AG20443 (cell line): ENCODE results near the gene VAC14.
A peak's percentile ranks its signal among the peaks of the same experiment; 100 is the strongest.

Source experiments
- DNase-seq: peaks from one replicate; pipeline ENCODE4 v3.0.0; 2012; ENCODE audit warnings: low spot score, mixed read lengths

The VAC14 gene

GRCh38 chr16:70662991-70663523 lies 137.9 kb downstream of the VAC14 start:
- peak; percentile 11 for DNase-seq

- DNase-seq, result peak; percentile 61
Observed at GRCh38 chr16:70661918-70662641, 138.9 kb downstream of the VAC14 start.

GRCh38 chr16:70661534-70661917 lies 139.4 kb downstream of the VAC14 start:
- peak; percentile 12 for DNase-seq

- peak; percentile 49 for DNase-seq
Observed at GRCh38 chr16:70660672-70661350, 140.1 kb downstream of the VAC14 start.

- peak; percentile 14 for DNase-seq
Observed at GRCh38 chr16:70659953-70660671, 140.8 kb downstream of the VAC14 start.

- peak; percentile 14 for DNase-seq
Observed at GRCh38 chr16:70659546-70659945, 141.4 kb downstream of the VAC14 start.

- DNase-seq, result peak; percentile 5
Observed at GRCh38 chr16:70658921-70659320, 142.0 kb downstream of the VAC14 start.

- no peak for DNase-seq
Observed at GRCh38 chr16:70657956-70658355, 143.0 kb downstream of the VAC14 start.

GRCh38 chr16:70656712-70657263 lies 144.2 kb downstream of the VAC14 start:
- DNase-seq, result no peak

- no peak for DNase-seq
Observed at GRCh38 chr16:70656065-70656711, 144.8 kb downstream of the VAC14 start.

GRCh38 chr16:70653809-70654771 lies 146.9 kb downstream of the VAC14 start:
- DNase-seq, result peak; percentile 80

GRCh38 chr16:70653406-70653805 lies 147.6 kb downstream of the VAC14 start:
- DNase-seq, result no peak

- DNase-seq, result no peak
Observed at GRCh38 chr16:70652322-70652721, 148.6 kb downstream of the VAC14 start.

GRCh38 chr16:70651524-70651923 lies 149.4 kb downstream of the VAC14 start:
- no peak for DNase-seq

GRCh38 chr16:70650216-70650615 lies 150.7 kb downstream of the VAC14 start:
- no peak for DNase-seq

GRCh38 chr16:70649300-70649699 lies 151.7 kb downstream of the VAC14 start:
- peak; percentile 24 for DNase-seq

GRCh38 chr16:70648606-70649005 lies 152.4 kb downstream of the VAC14 start:
- DNase-seq, result no peak

- DNase-seq, result no peak
Observed at GRCh38 chr16:70647441-70648359, 153.3 kb downstream of the VAC14 start.
